GM19239 (cell line): Measurements from ENCODE around the gene CGGBP1.
A peak's percentile ranks its signal among the peaks of the same experiment; 100 is the strongest.
"Not testable (repeated sequence)": the region's sequence is repeated elsewhere in the genome, so short reads cannot be mapped to it uniquely, and the experiment has no call there.

Source experiments
- DNase-seq: peaks from one replicate; pipeline ENCODE4 v3.0.0; 2011; ENCODE audit warnings: low spot score; ENCODE audit not compliant: insufficient read length
- FAIRE-seq: peaks from 2 replicates; lab custom pipeline; 2011; peaks lifted over from hg19 to GRCh38; lab: Jason Lieb, UNC

The CGGBP1 gene

DNA sequence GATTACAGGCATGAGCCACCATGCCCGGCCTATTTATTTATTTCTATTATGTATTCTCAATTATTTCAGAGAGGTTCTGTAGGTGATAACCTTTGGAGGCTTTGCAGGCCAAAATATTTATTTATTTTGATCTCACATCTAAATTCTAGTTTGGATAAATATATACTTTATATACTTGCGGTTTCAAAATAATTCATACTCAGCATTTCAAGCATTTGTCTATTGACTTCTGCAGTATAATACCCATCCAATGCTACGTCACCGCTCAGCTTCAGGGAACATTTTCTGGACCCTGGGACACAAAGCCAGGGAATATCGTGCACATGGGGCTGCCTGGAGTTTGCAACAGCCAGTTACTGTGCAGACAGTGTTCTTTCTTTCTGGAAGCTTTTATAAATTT, 22.6 kb downstream of the CGGBP1 start:
- DNase-seq (no peak), FAIRE-seq (no peak)

- FAIRE-seq (no peak), DNase-seq (no peak)
Measured at GRCh38 chr3:88034491-88035275, 24.1 kb downstream of the CGGBP1 start.

DNA sequence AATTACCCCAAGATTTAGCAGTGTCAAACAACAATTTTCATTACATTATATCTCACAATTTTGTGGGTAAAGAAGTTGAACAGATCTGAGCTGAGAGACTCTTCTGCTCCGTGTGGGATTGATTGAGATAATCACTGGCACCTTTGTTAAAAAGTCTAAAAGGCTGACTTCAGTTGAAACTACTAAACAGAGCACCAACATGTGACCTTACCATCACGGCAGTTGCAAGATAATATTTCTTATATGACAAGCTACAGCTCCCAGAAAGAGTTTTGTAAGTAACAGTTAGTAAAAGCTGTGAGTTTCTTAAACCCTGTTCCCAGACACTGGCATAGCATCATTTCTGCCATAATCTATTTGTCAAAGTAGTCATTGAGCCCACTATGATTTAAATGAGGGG, 25.0 kb downstream of the CGGBP1 start:
- DNase-seq (no peak), FAIRE-seq (peak; percentile 47)

- DNase-seq (no peak), FAIRE-seq (no peak)
Measured at GRCh38 chr3:88033079-88033478, 25.7 kb downstream of the CGGBP1 start.

DNA sequence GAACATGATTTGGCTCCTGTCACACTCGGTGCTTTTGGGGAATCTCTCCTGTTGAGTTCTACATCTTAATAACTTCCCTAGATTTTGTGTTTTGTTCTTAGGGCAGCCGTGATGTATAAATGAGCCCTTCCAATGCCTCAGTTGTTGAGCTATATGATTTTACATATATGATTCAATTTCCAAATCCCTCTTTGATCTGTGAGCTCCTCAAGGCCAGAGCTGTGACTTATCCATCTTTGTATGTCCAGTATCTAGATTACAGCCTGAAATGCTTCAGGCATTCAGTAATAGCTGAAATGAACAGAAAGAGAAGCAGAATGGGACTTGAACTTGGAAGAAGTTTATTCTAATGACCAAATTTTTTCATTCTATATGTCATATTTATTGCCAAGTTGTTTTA, 26.6 kb downstream of the CGGBP1 start:
- no peak for FAIRE-seq

DNA sequence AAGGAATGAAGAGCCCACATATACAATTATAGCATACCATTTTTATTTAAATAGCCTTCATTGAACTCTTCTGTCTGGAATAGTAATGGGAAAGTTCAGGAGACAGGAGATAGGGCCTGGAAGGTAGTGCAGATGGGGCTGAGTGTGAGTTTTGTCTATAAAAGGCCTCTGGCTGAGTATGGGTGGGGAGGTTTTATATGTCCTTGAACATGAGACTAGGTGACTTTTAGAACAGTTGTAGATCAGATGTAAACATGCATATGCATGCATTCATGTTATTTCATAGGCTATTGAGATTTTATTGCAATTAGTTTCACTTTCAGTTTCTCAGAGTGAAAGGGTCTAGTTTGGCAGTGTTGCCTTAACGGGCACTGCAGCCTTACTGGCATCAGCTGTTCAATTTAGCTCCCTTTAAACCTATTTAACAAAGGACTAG, 27.1 kb downstream of the CGGBP1 start:
- FAIRE-seq = peak; percentile 76
- DNase-seq = peak; percentile 30

More for the DNA sequence above, 26.6 kb downstream of the CGGBP1 start:
- DNase-seq = no peak

- DNase-seq (no peak), FAIRE-seq (peak; percentile 79)
Measured at GRCh38 chr3:88030210-88030609, 28.6 kb downstream of the CGGBP1 start.

DNA sequence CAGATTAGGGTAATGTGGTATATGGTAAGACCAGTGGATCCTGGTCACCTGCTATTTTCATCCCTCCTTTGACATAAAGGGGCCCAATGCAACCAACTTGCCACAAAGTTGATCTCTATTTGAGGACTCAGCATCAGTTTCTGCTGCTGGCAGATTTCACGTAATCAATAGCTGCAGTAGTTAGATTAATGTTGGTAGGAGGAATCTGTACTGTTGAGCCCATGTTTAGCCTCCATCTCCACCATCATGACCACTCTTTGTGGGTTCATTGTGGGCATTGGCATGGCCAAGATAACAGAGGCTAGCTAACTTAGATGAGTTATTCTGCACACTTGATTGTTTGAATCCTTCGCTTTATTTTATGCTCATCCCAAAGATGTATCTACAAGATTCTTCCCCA, 29.9 kb downstream of the CGGBP1 start:
- peak; percentile 23 for FAIRE-seq
- no peak for DNase-seq

DNA sequence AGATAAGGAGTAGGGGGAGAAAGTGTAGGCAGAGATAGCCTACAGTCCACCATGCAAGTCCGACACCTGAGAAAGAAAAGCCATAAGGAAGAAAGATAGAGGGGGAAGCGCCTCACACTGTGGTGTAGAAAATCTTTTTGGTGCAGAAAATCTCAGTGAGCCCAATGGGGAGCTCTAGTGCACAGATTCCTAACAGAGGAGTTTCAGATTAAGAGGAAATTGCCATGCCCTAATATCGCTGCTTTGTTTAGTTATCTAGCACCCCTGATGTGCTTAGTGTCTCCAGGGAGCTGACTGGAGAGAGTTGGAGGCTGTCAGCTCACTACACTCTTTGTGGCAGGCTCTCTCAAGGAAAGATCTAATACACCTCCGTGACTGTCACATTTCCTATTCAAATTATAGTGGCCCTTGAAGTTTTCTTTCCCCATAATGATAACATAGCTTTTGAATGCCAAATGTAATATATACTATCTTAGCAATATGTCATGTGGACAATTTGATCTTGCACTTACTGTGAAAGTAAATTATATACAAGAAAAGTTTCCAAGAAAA, 33.7 kb downstream of the CGGBP1 start:
- FAIRE-seq = no peak
- DNase-seq = no peak

- no peak for FAIRE-seq
- DNase-seq = no peak
Measured at GRCh38 chr3:88019024-88019423, 39.8 kb downstream of the CGGBP1 start.

DNA sequence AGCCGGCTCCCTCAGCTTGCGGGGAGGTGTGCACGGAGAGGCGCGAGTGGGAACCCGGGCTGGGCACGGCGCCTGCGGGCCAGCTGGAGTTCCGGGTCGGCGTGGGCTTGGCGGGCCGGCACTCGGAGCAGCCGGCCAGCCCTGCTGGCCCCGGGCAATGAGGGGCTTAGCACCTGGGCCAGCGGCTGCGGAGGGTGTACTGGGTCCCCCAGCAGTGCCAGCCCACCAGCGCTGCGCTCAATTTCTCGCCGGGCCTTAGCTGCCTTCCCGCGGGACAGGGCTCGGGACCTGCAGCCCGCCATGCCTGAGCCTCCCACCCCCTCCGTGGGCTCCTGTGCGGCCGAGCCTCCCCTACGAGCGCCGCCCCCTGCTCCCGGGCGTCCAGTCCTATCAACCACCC, 43.1 kb downstream of the CGGBP1 start:
- DNase-seq, FAIRE-seq: not testable (repeated sequence)

DNA sequence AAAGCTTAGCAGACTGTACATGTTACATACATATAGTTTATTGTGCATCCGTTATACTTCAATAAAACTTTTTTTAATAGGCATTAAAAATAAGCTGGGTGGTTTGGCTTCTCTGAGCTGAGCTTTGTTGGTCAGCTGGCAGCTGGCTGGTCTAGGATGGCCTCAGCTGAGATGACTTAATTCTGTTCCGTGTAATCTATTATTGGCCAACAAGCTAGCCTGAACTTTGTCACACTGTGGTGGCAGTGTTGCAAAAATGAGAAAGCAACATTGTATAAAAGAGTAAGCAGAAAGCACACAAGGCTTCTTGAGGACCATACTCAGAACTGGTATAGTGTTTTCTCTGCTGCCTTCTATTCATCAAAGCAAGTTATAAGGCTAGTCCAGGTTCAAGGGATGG, 45.2 kb downstream of the CGGBP1 start:
- DNase-seq (no peak), FAIRE-seq (no peak)

GRCh38 chr3:88010810-88011209, 48.0 kb downstream of the CGGBP1 start:
- FAIRE-seq = no peak
- DNase-seq = no peak

DNA sequence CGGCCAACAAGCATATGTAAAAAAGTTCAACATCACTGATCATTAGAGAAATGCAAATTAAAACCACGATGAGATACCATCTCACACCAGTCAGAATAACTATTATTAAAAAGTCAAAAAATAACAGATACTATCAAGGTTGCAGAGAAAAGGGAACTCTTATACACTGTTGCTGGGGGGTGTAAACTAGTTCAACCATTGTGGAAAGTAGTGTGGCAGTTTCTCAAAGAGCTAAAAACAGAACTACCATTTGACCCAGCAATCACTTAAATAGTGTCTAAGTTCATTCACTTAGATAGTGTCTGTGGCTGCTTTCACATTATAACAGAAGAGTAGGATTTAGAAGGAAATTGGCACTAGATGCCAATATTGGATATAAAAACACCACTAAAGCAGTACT, 49.7 kb downstream of the CGGBP1 start:
- DNase-seq (no peak), FAIRE-seq (peak; percentile 8)

GRCh38 chr3:88005066-88005465, 53.7 kb downstream of the CGGBP1 start:
- peak; percentile 79 for FAIRE-seq
- no peak for DNase-seq

DNA sequence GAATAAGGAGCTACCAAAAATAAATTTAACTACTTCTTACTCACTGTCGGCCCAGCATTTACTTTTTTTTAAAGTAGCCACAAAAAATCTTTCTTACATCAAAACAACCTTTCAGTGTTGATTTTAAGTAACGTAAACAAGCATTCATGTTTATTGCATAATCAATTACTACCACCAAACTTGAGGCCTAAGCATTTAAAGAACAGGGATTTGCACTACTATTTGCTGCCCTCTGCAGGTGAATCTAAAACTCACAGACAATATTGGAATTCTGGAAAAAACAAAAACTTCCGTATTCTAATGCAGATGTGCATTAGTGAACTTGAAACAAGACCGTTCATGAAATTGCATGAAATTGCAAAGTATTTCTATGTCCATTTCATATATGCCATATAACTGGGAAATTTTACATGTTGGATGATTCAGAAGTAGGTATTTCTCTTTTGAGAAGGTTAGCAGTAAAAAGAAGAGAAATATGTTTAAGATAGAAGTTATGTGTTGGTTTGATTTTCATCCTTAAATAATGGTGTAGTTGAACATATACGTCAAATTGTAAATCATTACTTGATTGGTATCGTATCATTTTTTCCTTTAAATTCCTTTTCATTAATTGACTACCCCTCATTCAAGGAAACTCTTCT, 55.6 kb downstream of the CGGBP1 start:
- DNase-seq (no peak), FAIRE-seq (peak; percentile 93)

- DNase-seq = no peak
- FAIRE-seq = peak; percentile 40
Measured at GRCh38 chr3:88002448-88002847, 56.4 kb downstream of the CGGBP1 start.
